GM19324 (cell line): ENCODE measurements around the gene GASK1A.
A peak's percentile ranks its signal among the peaks of the same experiment; 100 is the strongest.

ENCODE experiments used
- ATAC-seq: cut with Tn5 transposase; IDR thresholded peaks from one replicate; pipeline ENCODE4 v1.9.1; 2021; ENCODE audit warnings: mild to moderate bottlenecking, moderate library complexity; ENCODE audit not compliant: unreplicated experiment, low FRiP score

The GASK1A gene

DNA sequence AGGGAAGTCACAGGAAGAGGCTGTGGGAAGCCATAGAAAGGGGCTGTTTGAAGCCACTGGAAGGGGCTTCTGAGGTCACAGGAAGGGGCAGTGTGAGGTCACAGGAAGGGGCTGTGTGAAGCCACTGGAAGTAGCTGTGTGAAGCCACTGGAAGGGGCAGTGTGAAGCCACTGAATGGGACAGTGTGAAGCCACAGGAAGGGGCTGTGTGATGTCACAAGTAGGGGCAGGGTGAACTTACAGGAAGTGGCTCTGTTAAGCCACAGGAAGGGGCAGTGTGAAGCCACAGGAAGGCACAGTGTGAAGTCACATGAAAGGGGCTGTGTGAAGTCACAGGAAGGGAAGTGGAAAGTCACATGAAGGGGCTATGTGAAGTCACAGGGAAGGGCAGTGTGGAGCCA is 33.1 kb downstream of the GASK1A start:
- no peak for ATAC-seq

DNA sequence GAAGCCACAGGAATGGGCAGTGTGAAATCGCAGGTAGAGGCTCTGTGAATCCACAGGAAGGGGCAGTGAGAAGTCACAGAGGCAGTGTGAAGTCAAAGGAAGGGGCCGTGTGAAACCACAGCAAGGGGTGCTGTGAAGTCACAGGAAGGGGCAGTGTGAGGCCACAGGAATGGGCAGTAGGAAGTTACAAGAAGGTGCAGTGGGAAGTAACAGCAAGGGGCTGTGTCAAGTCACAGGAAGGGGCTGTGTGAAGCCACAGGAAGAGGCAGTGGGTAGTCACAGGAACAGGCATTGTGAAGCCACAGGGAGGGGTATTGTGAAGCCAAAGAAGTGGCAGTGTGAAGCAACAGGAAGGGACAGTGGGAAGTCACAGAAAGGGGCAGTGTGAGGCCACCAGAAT is 34.1 kb downstream of the GASK1A start:
- ATAC-seq, result no peak

DNA sequence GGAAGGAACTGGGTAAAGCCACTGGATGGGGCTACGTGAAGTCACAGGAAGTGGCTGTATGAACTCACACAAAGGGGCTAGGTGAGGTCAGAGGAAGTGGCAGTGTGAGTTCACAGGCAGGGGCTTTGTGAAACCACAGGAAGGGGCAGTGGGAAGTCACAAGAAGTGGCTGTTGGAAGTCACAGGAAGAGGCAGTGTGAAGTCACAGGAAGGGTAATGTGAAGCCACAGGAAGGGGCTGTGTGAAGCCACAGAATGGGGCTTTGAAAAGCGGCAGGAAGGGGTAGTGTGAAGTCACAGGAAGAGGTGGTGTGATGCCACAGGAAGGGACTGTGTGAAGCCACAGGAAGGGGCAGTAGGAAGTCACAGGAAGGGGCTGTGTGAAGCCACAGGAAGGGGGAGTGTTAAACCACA is 34.6 kb downstream of the GASK1A start:
- no peak for ATAC-seq

DNA sequence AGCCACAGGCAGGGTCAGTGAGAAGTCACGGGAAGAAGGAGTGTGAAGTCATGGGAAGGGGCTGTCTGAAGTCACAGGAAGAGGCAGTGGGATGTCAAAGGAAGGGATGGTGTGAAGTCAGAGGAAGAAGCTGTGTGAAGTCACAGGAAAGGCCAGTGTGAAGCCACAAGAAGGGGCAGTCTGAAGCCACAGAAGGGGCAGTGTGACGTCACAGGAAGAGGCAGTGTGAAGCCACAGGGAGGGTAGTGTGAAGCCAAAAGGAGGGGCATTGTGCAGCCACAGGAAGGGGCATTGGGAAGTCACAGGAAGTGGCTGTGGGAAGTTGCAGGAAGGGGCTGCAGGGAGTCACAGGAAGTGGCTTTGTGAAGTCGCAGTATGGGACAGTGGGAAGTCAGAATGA is 35.1 kb downstream of the GASK1A start:
- no peak for ATAC-seq

DNA sequence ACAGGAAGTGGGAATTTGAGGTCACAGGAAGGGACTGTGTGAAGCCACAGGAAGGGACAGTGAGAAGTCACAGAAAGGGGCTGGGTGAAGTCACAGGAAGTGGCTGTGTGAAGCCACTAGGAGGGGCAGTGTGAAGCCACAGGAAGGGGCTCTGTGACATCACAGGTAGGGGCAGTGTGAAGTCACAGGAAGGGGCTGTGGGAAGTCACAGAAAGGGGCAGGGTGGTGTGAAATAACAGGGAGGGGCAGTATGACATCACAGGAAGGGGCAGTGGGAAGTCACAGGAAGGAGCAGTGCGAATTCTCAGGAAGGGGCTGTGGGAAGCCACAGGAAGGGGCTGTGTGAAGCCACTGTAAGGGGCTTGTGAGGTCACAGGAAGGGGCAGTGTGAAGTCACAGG is 35.8 kb downstream of the GASK1A start:
- ATAC-seq, result no peak

DNA sequence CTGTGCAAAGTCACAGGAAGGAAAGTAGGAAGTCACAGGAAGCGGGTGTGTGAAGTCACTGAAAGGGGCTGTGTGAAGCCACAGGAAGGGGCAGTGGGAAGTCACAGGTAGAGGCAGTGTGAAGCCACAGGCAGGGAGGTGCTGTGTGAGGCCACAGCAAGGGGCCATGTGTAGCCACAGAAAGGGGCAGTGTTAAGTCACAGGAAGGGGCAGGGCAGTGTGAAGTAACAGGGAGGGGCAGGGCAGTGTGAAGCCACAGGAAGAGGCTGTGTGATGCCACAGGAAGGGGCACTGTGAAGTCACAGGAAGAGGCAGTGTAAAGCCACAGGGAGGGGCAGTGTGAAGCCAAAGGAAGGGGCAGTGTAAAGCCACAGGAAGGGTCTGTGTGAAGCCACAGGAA is 36.5 kb downstream of the GASK1A start:
- ATAC-seq, result no peak

DNA sequence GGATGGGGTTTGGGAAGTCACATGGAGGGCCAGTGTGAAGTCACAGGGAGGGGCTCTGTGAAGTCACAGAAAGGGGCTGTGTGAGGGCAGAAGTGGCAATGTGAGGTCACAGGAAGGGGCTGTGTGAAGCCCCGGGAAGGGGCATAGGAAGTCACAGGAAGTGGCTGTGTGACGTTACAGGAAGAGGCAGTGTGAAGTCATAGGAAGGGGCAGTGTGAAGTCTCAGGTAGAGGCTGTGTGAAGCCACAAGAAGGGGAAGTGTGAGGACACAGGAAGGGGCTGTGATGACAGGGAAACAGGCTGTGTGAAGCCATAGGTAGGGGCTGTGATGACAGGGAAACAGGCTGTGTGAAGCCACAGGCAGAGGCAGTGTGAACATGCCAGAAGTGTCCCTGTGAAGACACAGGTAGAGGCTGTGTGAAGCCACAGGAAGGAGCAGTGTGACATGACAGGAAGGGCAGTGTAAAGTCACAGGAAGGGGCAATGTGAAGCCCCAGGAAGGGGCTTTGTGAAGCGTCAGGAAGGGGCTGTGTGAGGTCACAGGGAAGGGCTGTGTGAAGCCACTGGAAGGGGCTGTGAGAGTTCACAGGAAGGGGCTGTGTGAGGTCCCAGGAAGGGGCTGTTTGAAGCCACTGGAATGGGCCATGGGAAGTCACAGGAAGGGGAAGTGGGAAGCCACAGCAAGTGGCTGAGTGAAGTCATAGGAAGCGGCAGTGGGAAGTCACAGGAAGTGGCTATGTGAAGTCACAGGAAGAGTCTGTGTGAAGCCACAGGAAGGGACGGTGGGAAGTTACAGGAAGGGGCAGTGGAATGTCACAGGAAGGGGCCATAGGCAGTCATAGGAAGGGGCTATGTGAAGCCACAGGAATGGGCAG is 37.1 kb downstream of the GASK1A start:
- no peak for ATAC-seq

DNA sequence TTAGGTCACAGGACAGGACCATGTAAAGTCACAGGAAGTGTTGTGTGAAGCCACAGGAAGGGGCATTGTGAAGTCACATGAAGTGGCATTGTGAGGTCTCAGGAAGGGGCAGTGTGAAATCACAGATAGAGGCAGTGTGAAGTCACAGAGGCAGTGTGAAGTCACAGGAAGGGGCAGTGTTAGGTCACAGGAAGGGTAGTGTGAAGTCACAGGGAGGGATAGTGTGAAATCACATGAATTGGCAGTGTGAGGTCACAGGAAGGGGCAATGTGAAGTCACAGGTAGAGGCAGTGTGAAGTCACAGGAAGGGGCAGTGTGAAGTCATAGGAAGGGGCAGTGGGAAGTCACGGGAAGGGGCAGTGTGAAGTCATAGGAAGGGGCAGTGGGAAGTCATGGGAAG is 37.9 kb downstream of the GASK1A start:
- ATAC-seq, result no peak

DNA sequence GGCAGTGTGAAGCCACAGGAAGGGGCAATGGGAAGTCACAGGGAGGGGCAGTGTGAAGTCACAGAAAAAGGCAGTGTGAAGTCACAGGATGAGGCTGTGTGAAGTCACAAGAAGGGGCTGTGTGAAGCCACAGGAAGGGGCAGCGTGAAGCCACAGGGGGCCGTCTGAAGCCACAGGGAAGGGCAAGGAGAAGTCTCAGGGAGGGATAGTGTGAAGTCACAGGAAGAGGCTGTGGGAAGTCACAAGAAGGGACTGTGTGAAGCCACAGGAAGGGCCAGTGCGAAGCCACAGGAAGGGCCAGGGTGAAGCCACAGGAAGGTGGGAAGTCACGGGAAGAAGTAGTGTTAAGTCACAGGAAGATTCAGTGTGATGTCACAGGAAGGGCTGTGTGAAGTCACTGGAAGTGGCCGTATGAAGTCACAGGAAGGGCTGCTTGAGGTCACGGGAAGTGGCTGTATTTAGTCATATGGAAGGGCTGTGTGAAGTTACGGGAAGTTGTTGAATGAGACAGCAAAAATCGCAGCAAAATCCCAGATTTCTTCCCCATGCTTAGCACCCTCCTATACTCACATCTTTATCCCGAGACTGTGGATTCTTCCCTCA is 38.6 kb downstream of the GASK1A start:
- ATAC-seq, result no peak

DNA sequence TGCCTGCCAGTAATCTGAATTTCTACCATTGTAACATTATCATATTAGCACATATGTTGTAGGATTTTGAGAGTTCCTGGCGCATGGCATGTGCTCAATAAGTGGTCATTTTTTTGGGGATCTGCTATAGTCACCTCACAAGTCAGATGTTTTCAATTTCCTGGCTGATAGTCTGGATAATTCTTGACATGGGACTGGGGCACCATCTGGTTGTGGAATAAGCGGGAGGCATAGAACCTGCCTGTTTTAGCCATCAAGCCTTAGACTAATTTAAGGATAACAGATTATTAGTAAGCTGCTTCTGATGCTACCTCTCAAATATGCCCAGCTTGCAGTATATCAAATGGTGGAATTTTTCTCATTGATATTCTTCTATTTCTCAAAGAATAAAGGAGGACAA is 39.1 kb downstream of the GASK1A start:
- ATAC-seq, result no peak

DNA sequence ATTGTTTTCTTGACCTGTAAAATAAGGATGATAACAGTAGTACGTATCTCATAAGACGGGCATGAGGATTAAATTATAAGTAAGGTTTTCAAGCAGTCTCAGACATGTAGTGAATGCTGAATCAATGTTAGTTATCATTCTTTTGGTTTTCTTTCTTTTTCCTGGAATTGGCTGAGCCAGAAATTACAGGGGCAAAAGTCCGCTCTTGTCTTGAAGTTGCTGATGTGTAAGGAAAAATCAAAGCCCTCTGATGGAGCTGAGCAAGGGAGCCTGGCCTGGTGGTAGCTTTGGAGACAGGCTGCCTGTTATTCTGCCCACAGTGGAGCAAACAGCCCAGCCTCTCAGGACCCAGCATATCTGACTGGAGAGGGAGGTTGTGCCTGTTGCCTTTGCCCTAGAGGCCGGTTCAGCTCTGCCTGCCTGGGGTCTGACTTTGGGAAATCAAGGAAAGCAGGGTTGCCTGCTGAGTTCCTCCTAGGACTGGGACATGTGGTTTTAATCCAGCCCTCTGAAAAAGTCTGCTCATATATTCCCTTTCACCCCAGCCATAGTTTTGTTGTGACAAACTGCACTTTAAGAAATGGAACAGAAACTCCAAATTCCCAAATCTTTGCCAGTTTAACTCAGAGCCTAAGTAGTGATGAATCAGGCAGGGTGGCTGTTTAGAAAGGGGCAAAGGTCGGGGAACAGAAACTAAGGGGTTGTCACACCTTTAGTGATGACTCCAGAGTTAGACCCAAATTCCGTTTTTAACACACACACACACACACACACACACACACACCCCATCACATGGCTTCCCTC is 40.1 kb downstream of the GASK1A start:
- ATAC-seq, result no peak

DNA sequence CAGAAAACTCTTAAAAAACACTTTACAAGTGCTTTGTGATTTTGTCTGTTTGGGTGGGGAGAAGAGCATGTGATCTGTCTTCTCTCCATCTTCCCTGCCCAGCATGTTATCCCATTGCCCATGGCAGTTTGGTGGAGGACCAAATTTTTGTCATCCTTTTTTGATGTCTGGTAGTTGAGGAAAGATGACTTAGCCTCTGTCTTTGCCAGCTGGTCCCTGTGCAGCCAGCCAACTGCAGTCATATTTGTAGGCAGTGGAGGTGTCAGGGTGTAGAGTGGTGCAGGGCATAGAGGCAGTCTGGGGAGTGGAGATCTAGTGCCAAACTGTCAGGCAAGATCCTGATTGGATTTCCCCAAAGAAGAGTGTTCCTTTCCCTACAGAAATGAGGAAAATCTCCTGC is 40.7 kb downstream of the GASK1A start:
- ATAC-seq, result no peak

DNA sequence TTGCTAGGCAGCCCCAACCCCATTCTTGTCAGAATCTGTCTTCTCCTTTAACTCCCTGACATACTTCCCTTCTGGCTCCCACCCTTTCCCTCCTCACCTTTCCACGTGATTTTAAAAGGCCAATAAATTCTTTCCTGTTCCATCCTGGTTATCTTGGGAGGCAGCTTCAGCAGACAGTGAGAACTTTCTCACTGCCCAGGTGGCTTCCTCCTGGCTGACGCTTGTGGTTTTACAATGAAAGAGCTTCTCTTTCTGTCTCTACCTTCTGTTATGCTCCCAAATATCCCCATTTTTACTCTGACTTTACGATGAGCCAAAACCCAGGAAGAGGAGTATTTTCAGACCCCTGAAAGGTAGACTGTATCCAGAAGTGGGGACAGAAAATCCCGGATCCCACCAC is 42.1 kb downstream of the GASK1A start:
- ATAC-seq, result no peak

DNA sequence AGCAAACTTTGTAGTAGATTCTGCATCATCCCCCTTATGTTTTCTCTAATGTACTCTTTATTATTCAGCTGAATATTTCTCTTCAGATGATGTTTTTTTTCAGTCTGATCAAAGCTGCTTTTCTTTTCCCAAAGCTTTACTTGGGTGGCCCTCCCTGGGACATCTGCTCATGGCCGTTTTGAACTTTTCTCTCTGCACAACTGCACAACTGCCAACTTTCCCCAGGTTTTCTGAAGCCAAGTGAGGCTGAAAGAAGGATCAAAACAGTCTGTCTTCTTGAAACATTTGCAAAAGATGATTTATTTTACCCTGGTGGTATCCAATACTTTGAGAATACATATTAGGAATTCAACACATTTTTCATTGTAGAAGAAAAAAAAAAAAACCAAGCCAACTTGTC is 43.0 kb downstream of the GASK1A start:
- ATAC-seq, result no peak

DNA sequence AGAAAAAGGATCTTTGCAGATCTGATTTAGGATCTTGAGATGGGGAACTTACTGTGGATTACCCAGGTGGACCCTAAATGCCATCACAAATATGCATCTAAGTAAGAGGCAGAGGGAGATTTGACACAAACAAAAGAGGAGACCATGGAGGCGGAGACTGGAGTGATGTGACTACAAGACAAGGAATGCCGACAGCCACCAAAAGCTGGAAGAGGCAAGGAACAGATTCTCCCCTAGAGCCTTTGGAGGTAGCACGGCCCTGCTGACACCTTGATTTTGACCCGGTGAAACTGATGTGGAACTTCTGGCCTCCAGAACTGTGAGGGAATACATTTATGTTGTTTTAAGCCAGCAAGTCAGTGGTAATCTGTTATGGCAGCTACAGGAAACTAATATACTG is 44.0 kb downstream of the GASK1A start:
- ATAC-seq, result no peak

DNA sequence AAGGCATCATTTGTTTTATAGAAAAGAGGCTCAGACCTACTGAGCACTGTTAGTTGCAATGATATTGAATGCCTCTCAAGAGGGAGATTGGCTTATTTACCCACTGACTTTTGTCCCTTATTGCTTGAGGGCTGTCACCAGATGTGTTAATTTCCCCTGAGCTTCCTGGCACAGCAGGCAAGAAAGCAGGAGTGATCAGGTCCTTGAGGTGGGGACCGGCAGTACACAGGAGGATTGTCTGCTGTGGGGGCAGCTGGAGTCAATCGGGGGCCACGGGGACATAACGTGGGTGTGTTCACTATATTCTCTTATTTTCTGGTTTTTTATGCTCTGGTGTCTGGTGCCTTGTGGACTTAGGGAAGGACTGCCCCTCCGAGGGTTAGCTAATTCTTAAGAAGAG is 44.6 kb downstream of the GASK1A start:
- ATAC-seq, result no peak

DNA sequence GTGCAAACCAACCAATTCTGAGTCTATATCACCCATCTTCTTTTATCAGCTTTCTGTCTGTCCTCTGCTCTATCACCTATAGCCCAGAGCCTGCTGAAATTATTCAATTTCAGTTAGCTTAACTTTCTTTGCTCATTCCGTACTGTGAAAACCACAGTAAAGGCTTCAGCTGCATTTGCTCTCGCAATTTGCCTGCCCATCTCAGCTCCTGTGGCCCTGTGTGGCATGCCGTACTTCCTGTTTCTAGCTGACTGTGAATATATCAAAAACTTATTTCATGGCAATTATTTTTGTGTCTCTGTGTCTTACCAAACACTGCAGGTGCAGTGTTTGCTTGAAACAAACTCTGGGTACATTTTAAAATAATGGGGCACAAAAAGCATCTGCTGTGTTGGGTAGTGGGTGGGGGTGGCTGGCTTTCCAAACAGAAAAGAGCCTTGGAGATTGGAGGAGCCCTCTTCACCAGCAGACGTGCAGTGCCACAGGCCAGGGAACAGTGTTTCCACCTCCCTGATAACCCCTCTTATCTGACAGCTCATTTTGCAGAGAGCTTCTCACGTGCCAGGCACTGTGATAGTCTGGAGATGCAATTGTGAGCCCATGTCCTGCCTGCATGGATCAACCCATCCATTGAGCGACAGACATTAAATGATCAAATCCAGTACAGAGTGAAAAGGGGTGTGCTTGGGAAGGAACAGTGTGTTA is 45.2 kb downstream of the GASK1A start:
- peak; percentile 60 for ATAC-seq

DNA sequence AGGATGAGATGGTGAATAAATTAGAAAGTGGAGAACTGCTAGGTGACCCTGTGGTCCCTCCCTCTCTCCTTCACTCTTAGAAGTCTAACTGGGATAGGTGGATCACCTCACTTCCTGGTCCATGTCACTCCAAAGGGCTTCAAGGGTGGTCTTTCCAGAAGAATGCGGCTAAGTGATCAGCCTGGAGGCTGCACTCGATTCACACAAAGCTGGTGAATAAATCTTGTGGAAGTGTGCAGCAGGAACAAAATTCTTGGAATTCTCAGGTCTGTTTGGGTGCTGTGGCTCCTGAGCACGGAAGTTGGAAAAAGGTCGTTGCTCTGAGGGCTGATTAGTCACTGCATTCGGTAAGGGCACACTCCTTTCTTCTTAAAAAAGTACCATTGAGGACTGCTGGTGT is 46.3 kb downstream of the GASK1A start:
- ATAC-seq, result no peak

DNA sequence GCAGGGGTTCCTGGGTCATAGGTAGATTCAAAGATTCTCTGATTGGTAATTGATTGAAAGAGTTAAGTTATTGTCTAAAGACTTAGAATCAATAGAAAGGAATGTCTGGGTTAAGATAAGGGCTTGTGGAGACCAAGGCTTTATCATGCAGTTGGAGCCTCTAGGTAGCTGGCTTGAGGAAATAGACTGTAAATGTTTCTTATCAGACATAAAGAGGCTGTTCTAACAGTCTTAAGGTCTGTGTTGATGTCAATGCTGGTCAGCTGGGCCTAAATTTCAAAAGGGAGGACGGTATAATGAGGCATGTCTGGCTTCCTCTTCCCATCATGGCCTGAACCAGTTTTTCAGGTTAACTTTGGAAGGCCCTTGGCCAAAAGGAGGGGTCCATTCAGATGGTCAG is 48.9 kb downstream of the GASK1A start:
- no peak for ATAC-seq

DNA sequence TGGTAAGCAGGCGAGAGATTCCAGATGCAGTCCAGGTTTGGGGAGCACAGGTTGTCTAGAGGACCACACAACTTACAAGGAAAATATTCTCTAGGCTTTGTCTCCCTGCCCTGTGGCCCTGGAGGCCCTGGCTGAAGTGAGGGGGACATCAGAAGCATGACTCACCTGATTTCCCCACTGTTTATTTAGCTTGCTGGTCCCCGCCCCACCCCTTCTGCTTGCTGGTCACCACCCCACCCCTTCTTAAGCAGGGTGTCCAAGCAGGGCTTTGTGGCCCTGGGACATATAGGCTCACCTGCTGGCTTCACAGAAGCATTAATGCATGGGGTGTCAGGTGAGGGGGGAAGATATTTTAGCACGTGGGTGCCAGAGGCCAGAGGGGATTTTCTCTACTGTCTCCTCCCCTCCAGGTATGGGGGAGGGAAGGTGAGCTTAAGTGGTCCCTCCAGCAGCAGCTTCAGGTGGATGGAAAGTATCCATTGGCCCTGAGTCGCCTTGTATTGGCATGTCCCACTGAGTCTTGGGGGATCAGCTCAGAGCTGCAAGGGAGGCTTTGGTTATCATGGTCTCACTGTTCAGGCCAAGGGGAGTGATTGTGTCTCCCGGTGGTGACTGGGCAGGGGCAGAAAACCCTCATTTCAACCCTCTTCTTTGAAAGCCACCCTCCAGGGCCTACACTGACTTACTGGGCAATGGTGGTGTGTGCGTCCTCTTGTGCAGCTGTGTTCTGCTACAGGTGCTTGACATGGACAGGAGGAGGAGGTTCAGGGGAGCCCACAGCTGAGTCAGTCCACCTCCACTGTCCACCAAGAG is 49.8 kb downstream of the GASK1A start:
- no peak for ATAC-seq
